GM12878 (cell line): ENCODE measurements around the gene DCUN1D4. TPM values are rescaled to one million over a fixed set of nuclear protein-coding genes. Genes with fewer than 3 reads are reported as not detected.

ENCODE experiments used
- ATAC-seq: fragments of 200-7000 bp; cut with Tn5 transposase; 3 replicates; pipeline ENCODE4 v1.9.1; 2020; ENCODE audit warnings: mild to moderate bottlenecking, moderate library complexity
- BruUV-seq: library from RNA; stranded (reverse); fragments of 400-500 nt; replicated peaks from 2 replicates; lab custom pipeline; 2021; lab: Mats Ljungman, UMichigan
- CTCF ChIA-PET: fragments of 300-600 bp; sonication (Branson Sonifier 250); formaldehyde crosslinking; extraction: SDS; loops from one replicate; lab custom pipeline; 2021; ENCODE audit warnings: inconsistent platforms; lab: Yijun Ruan, JAX
- POLR2A ChIA-PET: fragments of 350-600 bp; formaldehyde crosslinking; extraction: SDS; loops from one replicate; lab custom pipeline; 2021; ENCODE audit warnings: inconsistent platforms; lab: Charles Lee
- RAD21 ChIA-PET: fragments of 300-600 bp; sonication (Branson Sonifier 250); formaldehyde crosslinking; loops from one replicate; lab custom pipeline; 2023; ENCODE audit warnings: antibody characterized with exemption; ENCODE audit not compliant: unreplicated experiment; lab: Charles Lee
- SMC1A ChIA-PET: fragments of 300-600 bp; sonication (Branson Sonifier 250); formaldehyde crosslinking; loops from one replicate; lab custom pipeline; 2023; ENCODE audit not compliant: unreplicated experiment, uncharacterized antibody; lab: Charles Lee
- DNase-seq: peaks from one replicate; pipeline ENCODE4 v3.0.0-alpha.2; 2011; ENCODE audit warnings: low read depth, low spot score
- FAIRE-seq: peaks from 3 replicates; lab custom pipeline; 2011; peaks lifted over from hg19 to GRCh38; lab: Jason Lieb, UNC
- H2AFZ ChIP-seq: 2 replicates; pipeline ENCODE4 v1.6.0; 2011; ENCODE audit warnings: low read depth, low read length, control low read depth; ENCODE audit not compliant: control insufficient read depth
- H3K27ac ChIP-seq: 2 replicates; pipeline ENCODE4 v1.5.1; 2011; ENCODE audit warnings: control low read depth; ENCODE audit not compliant: control insufficient read depth, insufficient read depth
- H3K27me3 ChIP-seq, 2 experiments: replicated peaks in 1 of 2; 2 replicates each; pipeline versions ENCODE4 v1.6.0 to v1.6.1; 2011; ENCODE audit warnings: low read length in 1 of 2; ENCODE audit not compliant: control insufficient read depth in 2 of 2, insufficient read depth in 2 of 2
- H3K36me3 ChIP-seq, 2 experiments: 2 replicates each; pipeline ENCODE4 v1.5.1; 2011; ENCODE audit warnings: low read length in 1 of 2; ENCODE audit not compliant: control insufficient read depth in 2 of 2, insufficient read depth in 2 of 2
- H3K4me1 ChIP-seq: 2 replicates; pipeline ENCODE4 v1.6.1; 2011; ENCODE audit warnings: mild to moderate bottlenecking, low read length, moderate library complexity, mixed read lengths; ENCODE audit not compliant: control insufficient read depth, insufficient read depth
- H3K4me2 ChIP-seq: 2 replicates; pipeline ENCODE4 v1.6.0; 2011; ENCODE audit warnings: control low read depth; ENCODE audit not compliant: control insufficient read depth, insufficient read depth
- H3K4me3 ChIP-seq: fragments of 200-600 bp; sonication (generic); 2 replicates; pipeline ENCODE4 v1.5.1; 2016
- H3K79me2 ChIP-seq: 2 replicates; pipeline ENCODE4 v1.6.0; 2011; ENCODE audit warnings: low read length; ENCODE audit not compliant: control insufficient read depth, insufficient read depth
- H3K9ac ChIP-seq: 2 replicates; pipeline ENCODE4 v1.8.0; 2011; ENCODE audit warnings: low read length, control low read depth, mixed read lengths; ENCODE audit not compliant: control insufficient read depth, insufficient read depth
- H3K9me3 ChIP-seq: replicated peaks from 3 replicates; pipeline ENCODE4 v1.5.1; 2011; ENCODE audit warnings: mild to moderate bottlenecking, low read length; ENCODE audit not compliant: control insufficient read depth, insufficient read depth
- H4K20me1 ChIP-seq: 2 replicates; pipeline ENCODE4 v1.6.0; 2011; ENCODE audit not compliant: control insufficient read depth, insufficient read depth
- BCLAF1 ChIP-seq: fragments of 450-650 bp; IDR thresholded peaks from 2 replicates; pipeline ENCODE4 v1.6.1; 2017; ENCODE audit warnings: antibody characterized with exemption, mild to moderate bottlenecking, moderate library complexity
- CTCF ChIP-seq, 3 experiments: IDR thresholded peaks in 2 of 3; conservative IDR thresholded peaks in 1 of 3; 2 replicates each; pipeline ENCODE4 v1.5.1; 2011; ENCODE audit warnings: low read depth in 3 of 3, low read length in 3 of 3, mild to moderate bottlenecking in 3 of 3, control low read depth in 2 of 3, moderate library complexity in 2 of 3, inconsistent platforms in 1 of 3, mixed read lengths in 1 of 3; ENCODE audit not compliant: control insufficient read depth in 2 of 3, insufficient read depth in 1 of 3; ENCODE audit errors: extremely low read depth in 1 of 3
- E4F1 ChIP-seq: fragments of 450-650 bp; IDR thresholded peaks from 2 replicates; pipeline ENCODE4 v1.6.1; 2018; ENCODE audit warnings: borderline replicate concordance, mild to moderate bottlenecking; ENCODE audit not compliant: partially characterized antibody
- EED ChIP-seq: sonication (generic); IDR thresholded peaks from 2 replicates; pipeline ENCODE4 v1.6.1; 2016; ENCODE audit warnings: antibody characterized with exemption, low read depth
- EZH2 ChIP-seq: IDR thresholded peaks from 2 replicates; pipeline ENCODE4 v1.6.1; 2012; ENCODE audit warnings: low read depth, mild to moderate bottlenecking, control low read depth, inconsistent platforms, low read length, borderline replicate concordance; ENCODE audit not compliant: control insufficient read depth
- IKZF1 ChIP-seq: fragments of 450-650 bp; conservative IDR thresholded peaks from 2 replicates; pipeline ENCODE4 v1.6.1; 2017; ENCODE audit warnings: antibody characterized with exemption, mild to moderate bottlenecking
- LARP7 ChIP-seq: fragments of 450-650 bp; IDR thresholded peaks from 2 replicates; pipeline ENCODE4 v1.6.1; 2017; ENCODE audit warnings: mild to moderate bottlenecking
- MTA2 ChIP-seq: fragments of 450-650 bp; IDR thresholded peaks from 2 replicates; pipeline ENCODE4 v1.6.1; 2016; ENCODE audit warnings: low read depth, mild to moderate bottlenecking, moderate library complexity
- NR2C1 ChIP-seq: fragments of 450-650 bp; IDR thresholded peaks from 2 replicates; pipeline ENCODE4 v1.6.1; 2017; ENCODE audit warnings: antibody characterized with exemption, mild to moderate bottlenecking, moderate library complexity
- STAT1 ChIP-seq: fragments of 450-650 bp; conservative IDR thresholded peaks from 2 replicates; pipeline ENCODE4 v1.6.1; 2014; ENCODE audit warnings: antibody characterized with exemption, mild to moderate bottlenecking
- STAT3 ChIP-seq: IDR thresholded peaks from 2 replicates; pipeline ENCODE4 v1.6.1; 2011; ENCODE audit warnings: low read depth, low read length, improper control_type of control experiment
- SUZ12 ChIP-seq: fragments of 200-600 bp; sonication (generic); IDR thresholded peaks from one replicate; pipeline ENCODE4 v1.6.1; 2018; ENCODE audit warnings: antibody characterized with exemption, mild to moderate bottlenecking; ENCODE audit not compliant: unreplicated experiment
- YBX1 ChIP-seq: fragments of 450-650 bp; IDR thresholded peaks from 2 replicates; pipeline ENCODE4 v1.6.1; 2016; ENCODE audit warnings: antibody characterized with exemption
- YY1 ChIP-seq: IDR thresholded peaks from 2 replicates; pipeline ENCODE4 v1.6.1; 2011; ENCODE audit warnings: low read depth, mild to moderate bottlenecking, low read length
- ZNF207 ChIP-seq: fragments of 450-650 bp; IDR thresholded peaks from 2 replicates; pipeline ENCODE4 v1.6.1; 2014; ENCODE audit warnings: antibody characterized with exemption, mild to moderate bottlenecking, borderline replicate concordance
- ZNF274 ChIP-seq: IDR thresholded peaks from one replicate; pipeline ENCODE4 v1.8.0; 2011; ENCODE audit not compliant: insufficient read length, insufficient read depth
- ZNF384 ChIP-seq: IDR thresholded peaks from 2 replicates; pipeline ENCODE4 v1.6.1; 2012; ENCODE audit warnings: low read depth, mild to moderate bottlenecking, low read length, improper control_type of control experiment, borderline replicate concordance
- in situ Hi-C: fragments of 300-500 bp; cut with MboI; formaldehyde crosslinking; loops from 9 replicates; pipeline ENCODE4 v1.14.3; 2018; ENCODE audit warnings: mixed read lengths
- intact Hi-C: fragments of 100-400 bp; cut with micrococcal nuclease; formaldehyde crosslinking; loops from one replicate; pipeline ENCODE4 v1.14.2; 2022; ENCODE audit not compliant: unreplicated experiment
- polyA plus RNA-seq, 11 experiments: library from polyadenylated mRNA; depleted of rRNA in 4 of 11; unstranded in 6 of 11; stranded (reverse) in 5 of 11; fragments of >200 nt; fragmentation: Nextera tagmentation in 4 of 11; fragmentation: Illumina TruSeq in 1 of 11; extraction: Ambion mirVana in 4 of 11; extraction: Trizol in 1 of 11; gene quantifications; 1 replicate in 1 of 11; 2 replicates in 10 of 11; pipeline versions ENCODE4 v1.2.1 to v1.2.3, GENCODE V29; 2011 to 2016; ENCODE audit warnings: inconsistent platforms in 2 of 11, missing spikeins in 2 of 11, low read depth in 1 of 11
- total RNA-seq, 4 experiments: library from RNA; depleted of rRNA in 3 of 4; stranded (reverse); fragments of >200 nt in 3 of 4; fragmentation: Illumina TruSeq in 1 of 4; extraction: Trizol in 1 of 4; gene quantifications; 2 replicates each; pipeline versions ENCODE4 v1.2.1 to v1.2.3, GENCODE V29; 2013 to 2021

Gene DCUN1D4
- total and polyA plus RNA-seq, 10 of the 15 experiments (the other 5 are each of a cell fraction or from before 2014, with no cell fraction given), result 7.1 to 62.6 (median 16.8) TPM

GRCh38 chr4:51931461-51931860, 88.5 kb downstream of the DCUN1D4 start:
- BruUV-seq, result no TSS peak
- Histone ChIP-seq H3K9ac (no peak overlapping the region), H3K4me2 (no peak overlapping the region), H3K36me3 (no peaks in the 10 kb centered on the region), H3K4me1 (no peaks in the 10 kb centered on the region), H3K27me3 (no peaks in the 10 kb centered on the region; a peak in 1 of 4 replicates), H2AFZ (no peak overlapping the region), H4K20me1 (no peaks in the 10 kb centered on the region), H3K9me3 (no peaks in the 10 kb centered on the region), H3K79me2 (no peaks in the 10 kb centered on the region), H3K27ac (no peak overlapping the region), H3K4me3 (no peak overlapping the region)
- intact Hi-C loops (loop anchor here (5.0 kb wide), 1 partner anchor 46 kb away; no protein-coding TSS in a partner anchor), in situ Hi-C loops (no loop called here)
- RAD21 ChIA-PET, result no interaction called here
- SMC1A ChIA-PET, result no interaction called here
- no peak for ATAC-seq
- CTCF ChIA-PET, result no interaction called here
- FAIRE-seq, result no peak
- DNase-seq, result no peak
- POLR2A ChIA-PET, result no interaction called here
- no peak for TF ChIP-seq YBX1
- TF ChIP-seq YY1, result no peak
- no peak for TF ChIP-seq CTCF (IDR thresholded peaks at IDR 0.05 in 2 of 3, conservative IDR thresholded peaks at IDR 0.05 in 1 of 3; ENCODE audit: control insufficient read depth in 2 of 3, extremely low read depth in 1 of 3, insufficient read depth in 1 of 3, low read depth in 3 of 3, low read length in 3 of 3)
- no peak for TF ChIP-seq BCLAF1
- no peak for TF ChIP-seq ZNF207
- no peak for TF ChIP-seq IKZF1
- no peak for TF ChIP-seq STAT1
- TF ChIP-seq ZNF274, result no peak
- no peak for TF ChIP-seq NR2C1
- no peak for TF ChIP-seq LARP7
- no peak for TF ChIP-seq EZH2
- TF ChIP-seq EED, result no peak
- TF ChIP-seq E4F1, result no peak
- no peak for TF ChIP-seq STAT3
- TF ChIP-seq SUZ12, result no peak
- TF ChIP-seq MTA2, result no peak
- no peak for TF ChIP-seq ZNF384
